LNCaP clone FGC (cell line): ENCODE measurements around the gene PCGF2.
"Not testable (repeated sequence)": the region's sequence is repeated elsewhere in the genome, so short reads cannot be mapped to it uniquely, and the experiment has no call there.

Source experiments
- DNase-seq: peaks from one replicate; pipeline ENCODE4 v3.0.0-alpha.2; 2011; ENCODE audit warnings: low read depth
- H3K4me3 ChIP-seq: 2 replicates; pipeline ENCODE4 v1.5.1; 2011; ENCODE audit warnings: mild to moderate bottlenecking, low read depth, low read length, control low read depth
- CTCF ChIP-seq: IDR thresholded peaks from 2 replicates; pipeline ENCODE4 v1.5.1; 2012; ENCODE audit warnings: mild to moderate bottlenecking; ENCODE audit not compliant: control insufficient read depth, insufficient read depth; ENCODE audit errors: extremely low read depth

PCGF2 gene

GRCh38 chr17:38730526-38731379, 17.4 kb downstream of the PCGF2 start:
- H3K4me3 ChIP-seq = peak overlapping the region; percentile 88
- DNase-seq = peak; percentile 70
- no peak for TF ChIP-seq CTCF

GRCh38 chr17:38729886-38730525, 18.1 kb downstream of the PCGF2 start, which contains the start of gene CISD3:
Gene CISD3, plus strand, starts transcription at chr17:38730341. Its CDS starts 18 bp downstream, at chr17:38730359.
- peak within 1 kb of the TSS; percentile 88 for H3K4me3 ChIP-seq
- peak; percentile 84 for TF ChIP-seq CTCF
- DNase-seq = no peak

GRCh38 chr17:38729368-38729885, 18.7 kb downstream of the PCGF2 start:
- DNase-seq = no peak
- no peak for TF ChIP-seq CTCF
- H3K4me3 ChIP-seq = peak overlapping the region; percentile 52

DNA sequence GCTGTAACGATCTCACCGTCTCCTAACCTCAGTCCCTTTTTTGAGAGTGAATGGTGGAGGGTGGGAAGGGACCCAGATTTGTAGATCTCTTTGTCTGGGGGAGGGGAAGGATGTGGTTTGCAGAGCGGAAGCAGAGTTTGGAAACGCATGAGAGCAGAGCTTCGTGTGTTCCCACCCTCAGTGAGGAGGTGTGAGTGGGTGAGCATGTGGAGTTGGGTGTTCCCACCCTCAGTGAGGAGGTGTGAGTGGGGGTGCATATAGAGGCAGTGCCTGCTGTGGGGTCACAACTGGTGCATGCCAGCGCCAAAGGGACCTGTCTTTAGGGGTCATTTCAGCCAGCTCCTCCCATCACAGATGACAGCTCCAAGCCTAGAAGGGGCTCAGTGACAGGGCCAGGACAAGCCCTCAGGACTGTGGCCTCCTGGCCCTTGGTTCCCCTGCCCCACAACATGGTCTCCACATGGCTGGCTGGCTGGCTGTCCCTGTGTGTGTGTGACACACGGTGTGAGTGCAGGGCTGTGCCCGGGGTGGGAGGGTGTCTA, 19.8 kb downstream of the PCGF2 start:
- H3K4me3 ChIP-seq = no peak overlapping the region
- DNase-seq = no peak
- no peak for TF ChIP-seq CTCF

DNA sequence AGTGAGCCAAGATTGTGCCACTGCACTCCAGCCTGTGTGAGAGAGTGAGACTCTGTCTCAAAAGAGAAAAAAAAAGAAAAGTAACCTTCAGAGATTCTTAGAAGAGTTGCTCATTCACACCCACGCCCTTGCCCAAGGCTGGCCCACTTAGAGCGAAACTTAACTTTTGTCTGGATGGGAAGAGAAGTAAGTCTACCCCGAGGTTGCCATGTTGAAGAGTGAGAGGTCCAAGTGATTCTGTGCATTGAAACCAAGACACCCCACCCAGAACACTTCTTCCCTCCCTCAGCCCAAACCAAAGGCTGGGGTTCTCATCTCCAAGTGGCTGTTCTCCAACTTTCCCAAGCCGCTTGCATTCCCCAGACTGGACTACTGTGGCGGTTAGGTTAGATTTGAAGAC, 20.4 kb downstream of the PCGF2 start:
- no peak for TF ChIP-seq CTCF
- DNase-seq = no peak
- H3K4me3 ChIP-seq = no peak overlapping the region

GRCh38 chr17:38726145-38726544, 22.0 kb downstream of the PCGF2 start:
- H3K4me3 ChIP-seq, DNase-seq: not testable (repeated sequence)

GRCh38 chr17:38725066-38725465, 23.1 kb downstream of the PCGF2 start:
- H3K4me3 ChIP-seq = no peak overlapping the region
- no peak for TF ChIP-seq CTCF
- no peak for DNase-seq
